WI38 (cell line): ENCODE measurements around the gene SBNO2.

Experiments
- H3K4me3 ChIP-seq: 2 replicates; pipeline ENCODE4 v1.5.1; 2011; ENCODE audit warnings: low read depth, mild to moderate bottlenecking, control low read depth, low read length
- CTCF ChIP-seq: IDR thresholded peaks from 2 replicates; pipeline ENCODE4 v1.5.1; 2012; ENCODE audit warnings: low read depth, mild to moderate bottlenecking, control low read depth, low read length

Gene SBNO2

GRCh38 chr19:1063030-1063908 is 110.8 kb downstream of the SBNO2 start:
- TF ChIP-seq CTCF: no peak
- no peak overlapping the region for H3K4me3 ChIP-seq

GRCh38 chr19:1062387-1063029 is 111.6 kb downstream of the SBNO2 start:
- no peak overlapping the region for H3K4me3 ChIP-seq
- TF ChIP-seq CTCF: no peak

- TF ChIP-seq CTCF: no peak
- H3K4me3 ChIP-seq: no peak overlapping the region
Observed at GRCh38 chr19:1061987-1062386, 112.1 kb downstream of the SBNO2 start.

GRCh38 chr19:1060689-1061088 is 113.4 kb downstream of the SBNO2 start:
- TF ChIP-seq CTCF: no peak
- H3K4me3 ChIP-seq: no peak overlapping the region

- no peak for TF ChIP-seq CTCF
- no peak overlapping the region for H3K4me3 ChIP-seq
Observed at GRCh38 chr19:1058112-1058511, 116.0 kb downstream of the SBNO2 start.
